Lung (tissue), 12 donors: ENCODE results near the gene HTR3B. TPM values are rescaled to one million over a fixed set of nuclear protein-coding genes. Genes with fewer than 3 reads are reported as not detected.
A peak's percentile ranks its signal among the peaks of the same experiment; 100 is the strongest.

Experiments
- ATAC-seq: fragments of 200-7000 bp; cut with Tn5 transposase; one replicate; pipeline ENCODE4 v1.9.1; 2020; ENCODE audit warnings: moderate number of reproducible peaks; ENCODE audit not compliant: insufficient read depth, low FRiP score
- DNase-seq, 3 donors: peaks; one replicate each; pipeline ENCODE4 v3.0.0-alpha.2; 2013 to 2017
- H3K27ac ChIP-seq, 2 donors: one replicate each; pipeline ENCODE4 v1.5.1; 2013; ENCODE audit warnings: mild to moderate bottlenecking in 2 of 2, moderate library complexity in 2 of 2, control low read depth in 1 of 2, inconsistent platforms in 1 of 2, low read depth in 1 of 2, low read length in 1 of 2
- H3K27me3 ChIP-seq, 3 donors: one replicate each; pipeline ENCODE4 v1.5.1; 2013; ENCODE audit warnings: low read length in 2 of 3; ENCODE audit not compliant: control insufficient read depth in 3 of 3, insufficient read depth in 3 of 3
- H3K36me3 ChIP-seq, 4 donors: one replicate each; pipeline ENCODE4 v1.5.1; 2013; ENCODE audit warnings: low read length in 4 of 4, mild to moderate bottlenecking in 1 of 4, moderate library complexity in 1 of 4; ENCODE audit not compliant: control insufficient read depth in 4 of 4, insufficient read depth in 4 of 4
- H3K4me1 ChIP-seq, 5 donors: one replicate each; pipeline ENCODE4 v1.5.1; 2013; ENCODE audit warnings: low read length in 5 of 5, mild to moderate bottlenecking in 2 of 5, moderate library complexity in 1 of 5; ENCODE audit not compliant: control insufficient read depth in 5 of 5, insufficient read depth in 5 of 5
- H3K4me3 ChIP-seq: one replicate; pipeline ENCODE4 v1.5.1; 2013; ENCODE audit warnings: mild to moderate bottlenecking, control low read depth, moderate library complexity
- H3K9ac ChIP-seq, 2 donors: one replicate each; pipeline ENCODE4 v1.5.1; 2013; ENCODE audit warnings: low read length in 2 of 2, control low read depth in 1 of 2; ENCODE audit not compliant: insufficient read depth in 1 of 2
- H3K9me3 ChIP-seq, 4 donors: one replicate each; pipeline ENCODE4 v1.5.1; 2013; ENCODE audit warnings: low read length in 3 of 4, mild to moderate bottlenecking in 1 of 4, moderate library complexity in 1 of 4; ENCODE audit not compliant: control insufficient read depth in 4 of 4, insufficient read depth in 3 of 4
- CTCF ChIP-seq: IDR thresholded peaks from 2 replicates; pipeline ENCODE4 v1.5.1; 2012; ENCODE audit warnings: mild to moderate bottlenecking; ENCODE audit errors: control extremely low read depth, extremely low read depth
- WGBS, 2 donors: extraction: QIAGEN DNeasy Blood & Tissue Kit; methylation state at CpG; one replicate each; pipeline ENCODE4 v1.1.7; 2013; 5-methylcytosine and 5-hydroxymethylcytosine counted together
- polyA plus RNA-seq, 2 donors: library from polyadenylated mRNA; stranded (reverse); fragments of 200-250 nt; gene quantifications; one replicate each; pipeline ENCODE4 v1.2.1, GENCODE V29; 2013
- total RNA-seq, 2 donors: library from RNA; depleted of rRNA in 1 of 2; stranded (reverse); fragments of >200 nt in 1 of 2; gene quantifications; one replicate each; pipeline ENCODE4 v1.2.1, GENCODE V29; 2014 to 2021
- donor health status: control.
- donor health status: control.
- donor health status: Bipolar disorder and iron deficiency.
- donor health status: healthy.
- donor health status: DM: yes; HTN: yes; CAD: no.

The HTR3B gene
- total and polyA plus RNA-seq, 4 donors: 0.03 TPM; not detected in 3

GRCh38 chr11:113880971-113881370 is 23.6 kb upstream of the HTR3B start:
- H3K9me3 ChIP-seq: no peaks in the 10 kb centered on the region
- no peak overlapping the region for H3K9ac ChIP-seq
- no peak overlapping the region for H3K4me3 ChIP-seq
- TF ChIP-seq CTCF: no peak
- H3K4me1 ChIP-seq: peaks cover 0 to 4% (median 2%) of the 10 kb centered on the region in 5 donors
- DNase-seq (no peak), ATAC-seq (no peak)
- no peak overlapping the region for H3K27ac ChIP-seq
- WGBS, 2 donors: 82 to 92% methylated on average over 4 of the region's 4 CpGs
- H3K36me3 ChIP-seq: no peaks in the 10 kb centered on the region
- no peaks in the 10 kb centered on the region for H3K27me3 ChIP-seq

GRCh38 chr11:113881856-113882255 is 22.7 kb upstream of the HTR3B start:
- 81 to 100% methylated on average over 1 of the region's 1 CpG for WGBS, 2 donors
- no peak for TF ChIP-seq CTCF
- ATAC-seq (no peak), DNase-seq (no peak)
- Histone ChIP-seq H3K36me3 (no peaks in the 10 kb centered on the region), H3K9me3 (no peaks in the 10 kb centered on the region), H3K9ac (no peak overlapping the region), H3K4me3 (no peak overlapping the region), H3K4me1 (peaks cover 0 to under 1% (median 0%) of the 10 kb centered on the region in 5 donors), H3K27ac (no peak overlapping the region), H3K27me3 (no peaks in the 10 kb centered on the region)

GRCh38 chr11:113884361-113884836 is 20.2 kb upstream of the HTR3B start:
- ATAC-seq: no peak
- WGBS, 2 donors: 77 to 82% methylated on average over 7 of the region's 7 CpGs

More at GRCh38 chr11:113884361-113884836, 20.2 kb upstream of the HTR3B start:
- Histone ChIP-seq H3K4me1 (no peaks in the 10 kb centered on the region), H3K27me3 (no peaks in the 10 kb centered on the region), H3K27ac (no peak overlapping the region), H3K36me3 (no peaks in the 10 kb centered on the region), H3K9ac (no peak overlapping the region), H3K9me3 (no peaks in the 10 kb centered on the region), H3K4me3 (no peak overlapping the region)
- DNase-seq: peak; percentile 28 to 34 (median 30)
- no peak for TF ChIP-seq CTCF
